Endothelial cell of umbilical vein (primary cell): ENCODE measurements around the gene AMELX.

Experiments
- EZH2 ChIP-seq: IDR thresholded peaks from 2 replicates; pipeline ENCODE4 v1.6.1; 2012; ENCODE audit warnings: borderline replicate concordance, low read depth, mild to moderate bottlenecking, moderate library complexity, low read length, inconsistent platforms; ENCODE audit not compliant: severe bottlenecking
- FOS ChIP-seq: IDR thresholded peaks from 2 replicates; pipeline ENCODE4 v1.6.1; 2011; ENCODE audit warnings: mild to moderate bottlenecking, low read length, moderate library complexity, borderline replicate concordance; ENCODE audit not compliant: insufficient read depth
- GATA2 ChIP-seq: IDR thresholded peaks from 2 replicates; pipeline ENCODE4 v1.7.0; 2011; ENCODE audit warnings: low read depth, mild to moderate bottlenecking, moderate library complexity, mixed read lengths, low read length; ENCODE audit not compliant: insufficient read length, insufficient read depth
- POLR2A ChIP-seq: IDR thresholded peaks from 2 replicates; pipeline ENCODE4 v1.6.1; 2012; ENCODE audit warnings: low read depth, mild to moderate bottlenecking, control low read depth, low read length
- POLR2AphosphoS5 ChIP-seq: IDR thresholded peaks from 2 replicates; pipeline ENCODE4 v1.6.1; 2012; ENCODE audit warnings: low read depth, mild to moderate bottlenecking, control low read depth, low read length, moderate library complexity; ENCODE audit not compliant: insufficient read depth
- TF ChIP-seq, protein P1 (sequence below), 2 donors: IDR thresholded peaks; 1 replicate in 1 of 2; 2 replicates in 1 of 2; pipeline ENCODE4 v1.5.1; 2011; ENCODE audit warnings: low read length in 2 of 2, mild to moderate bottlenecking in 2 of 2, moderate library complexity in 2 of 2, control low read depth in 1 of 2, inconsistent platforms in 1 of 2, low read depth in 1 of 2; ENCODE audit not compliant: insufficient read depth in 1 of 2; ENCODE audit errors: extremely low read depth in 1 of 2
- TF ChIP-seq, protein P2 (sequence below): IDR thresholded peaks from 2 replicates; pipeline ENCODE4 v1.6.1; 2011; ENCODE audit not compliant: insufficient read depth, insufficient read length

DNA sequence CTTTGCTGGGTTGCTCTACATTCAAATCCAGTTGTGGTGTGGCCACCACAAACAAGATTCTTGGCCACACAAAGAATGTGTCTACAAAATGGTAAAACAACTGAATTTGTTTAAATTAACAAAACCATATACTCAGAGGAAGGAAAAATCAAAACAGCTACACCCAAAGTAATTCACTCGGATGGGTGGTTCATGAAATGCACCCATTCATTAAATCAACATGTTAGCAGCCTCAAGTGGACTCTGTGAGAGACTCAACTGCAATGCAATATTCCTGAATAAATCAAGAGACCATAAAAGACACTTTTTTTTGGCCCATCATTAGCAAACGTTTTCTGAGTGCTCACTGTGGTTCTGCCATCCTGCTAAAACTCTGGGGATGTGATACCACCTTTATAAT is 11.2 kb upstream of the AMELX start:
- TF ChIP-seq EZH2: no peak
- no peak for TF ChIP-seq POLR2A
- TF ChIP-seq, protein P1, sequence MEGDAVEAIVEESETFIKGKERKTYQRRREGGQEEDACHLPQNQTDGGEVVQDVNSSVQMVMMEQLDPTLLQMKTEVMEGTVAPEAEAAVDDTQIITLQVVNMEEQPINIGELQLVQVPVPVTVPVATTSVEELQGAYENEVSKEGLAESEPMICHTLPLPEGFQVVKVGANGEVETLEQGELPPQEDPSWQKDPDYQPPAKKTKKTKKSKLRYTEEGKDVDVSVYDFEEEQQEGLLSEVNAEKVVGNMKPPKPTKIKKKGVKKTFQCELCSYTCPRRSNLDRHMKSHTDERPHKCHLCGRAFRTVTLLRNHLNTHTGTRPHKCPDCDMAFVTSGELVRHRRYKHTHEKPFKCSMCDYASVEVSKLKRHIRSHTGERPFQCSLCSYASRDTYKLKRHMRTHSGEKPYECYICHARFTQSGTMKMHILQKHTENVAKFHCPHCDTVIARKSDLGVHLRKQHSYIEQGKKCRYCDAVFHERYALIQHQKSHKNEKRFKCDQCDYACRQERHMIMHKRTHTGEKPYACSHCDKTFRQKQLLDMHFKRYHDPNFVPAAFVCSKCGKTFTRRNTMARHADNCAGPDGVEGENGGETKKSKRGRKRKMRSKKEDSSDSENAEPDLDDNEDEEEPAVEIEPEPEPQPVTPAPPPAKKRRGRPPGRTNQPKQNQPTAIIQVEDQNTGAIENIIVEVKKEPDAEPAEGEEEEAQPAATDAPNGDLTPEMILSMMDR (IDR thresholded peaks at IDR 0.05; ENCODE audit: extremely low read depth in 1 of 2, insufficient read depth in 1 of 2, low read depth in 1 of 2, low read length in 2 of 2): no peak
- no peak for TF ChIP-seq POLR2AphosphoS5
- TF ChIP-seq, protein P2, sequence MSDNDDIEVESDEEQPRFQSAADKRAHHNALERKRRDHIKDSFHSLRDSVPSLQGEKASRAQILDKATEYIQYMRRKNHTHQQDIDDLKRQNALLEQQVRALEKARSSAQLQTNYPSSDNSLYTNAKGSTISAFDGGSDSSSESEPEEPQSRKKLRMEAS: no peak
- no peak for TF ChIP-seq GATA2
- no peak for TF ChIP-seq FOS
